ENCODE data around the gene CCSER2.
A peak's percentile ranks its signal among the peaks of the same experiment; 100 is the strongest.
"Not testable (repeated sequence)": the region's sequence is repeated elsewhere in the genome, so short reads cannot be mapped to it uniquely, and the experiment has no call there.

The CCSER2 gene

GRCh38 chr10:84397735-84398144, 69.4 kb downstream of the CCSER2 start:
- DNase-seq: no peak

- DNase-seq: no peak
Observed at GRCh38 chr10:84398696-84399095, 70.3 kb downstream of the CCSER2 start.

GRCh38 chr10:84401854-84402611, 73.6 kb downstream of the CCSER2 start:
- DNase-seq: no peak

- no peak for DNase-seq
Observed at GRCh38 chr10:84404783-84405182, 76.4 kb downstream of the CCSER2 start.

GRCh38 chr10:84405662-84406061, 77.3 kb downstream of the CCSER2 start:
- no peak for DNase-seq

- no peak for DNase-seq
Observed at GRCh38 chr10:84406561-84406960, 78.2 kb downstream of the CCSER2 start.

GRCh38 chr10:84407388-84408049, 79.1 kb downstream of the CCSER2 start:
- DNase-seq: no peak

GRCh38 chr10:84412482-84412881, 84.1 kb downstream of the CCSER2 start:
- DNase-seq: no peak

GRCh38 chr10:84414110-84414509, 85.7 kb downstream of the CCSER2 start:
- not testable (repeated sequence) for DNase-seq

GRCh38 chr10:84415539-84416244, 87.3 kb downstream of the CCSER2 start:
- no peak for DNase-seq

- DNase-seq: no peak
Observed at GRCh38 chr10:84416245-84416555, 87.8 kb downstream of the CCSER2 start.

- no peak for DNase-seq
Observed at GRCh38 chr10:84423719-84424118, 95.3 kb downstream of the CCSER2 start.

GRCh38 chr10:84424731-84425167, 96.4 kb downstream of the CCSER2 start:
- DNase-seq: peak; percentile 89

- DNase-seq: no peak
Observed at GRCh38 chr10:84427903-84428650, 99.7 kb downstream of the CCSER2 start.

- no peak for DNase-seq
Observed at GRCh38 chr10:84428711-84429110, 100.3 kb downstream of the CCSER2 start.

GRCh38 chr10:84429926-84430520, 101.6 kb downstream of the CCSER2 start:
- peak; percentile 43 for DNase-seq

GRCh38 chr10:84432891-84433290, 104.5 kb downstream of the CCSER2 start:
- no peak for DNase-seq

- DNase-seq: no peak
Observed at GRCh38 chr10:84440781-84441180, 112.4 kb downstream of the CCSER2 start.

GRCh38 chr10:84447701-84448400, 119.5 kb downstream of the CCSER2 start:
- no peak for DNase-seq

- DNase-seq: not testable (repeated sequence)
Observed at GRCh38 chr10:84449351-84449750, 121.0 kb downstream of the CCSER2 start.

- peak; percentile 70 for DNase-seq
Observed at GRCh38 chr10:84452003-84452402, 123.6 kb downstream of the CCSER2 start.

- DNase-seq: no peak
Observed at GRCh38 chr10:84453303-84453702, 124.9 kb downstream of the CCSER2 start.
